Neural progenitor cell (in vitro differentiated cells): Measurements from ENCODE around the gene MORC4.

Experiments
- EZH2 ChIP-seq: fragments of 200-600 bp; sonication (generic); IDR thresholded peaks from 2 replicates; pipeline ENCODE4 v1.6.1; 2017; ENCODE audit warnings: antibody characterized with exemption, mild to moderate bottlenecking, moderate library complexity
- EZH2phosphoT487 ChIP-seq: fragments of 200-600 bp; sonication (generic); IDR thresholded peaks from 2 replicates; pipeline ENCODE4 v1.6.1; 2017; ENCODE audit warnings: antibody characterized with exemption
- TF ChIP-seq, protein P1 (sequence below): fragments of 200-600 bp; sonication (generic); IDR thresholded peaks from 2 replicates; pipeline ENCODE4 v1.5.1; 2017; ENCODE audit warnings: antibody characterized with exemption, mild to moderate bottlenecking

DNA sequence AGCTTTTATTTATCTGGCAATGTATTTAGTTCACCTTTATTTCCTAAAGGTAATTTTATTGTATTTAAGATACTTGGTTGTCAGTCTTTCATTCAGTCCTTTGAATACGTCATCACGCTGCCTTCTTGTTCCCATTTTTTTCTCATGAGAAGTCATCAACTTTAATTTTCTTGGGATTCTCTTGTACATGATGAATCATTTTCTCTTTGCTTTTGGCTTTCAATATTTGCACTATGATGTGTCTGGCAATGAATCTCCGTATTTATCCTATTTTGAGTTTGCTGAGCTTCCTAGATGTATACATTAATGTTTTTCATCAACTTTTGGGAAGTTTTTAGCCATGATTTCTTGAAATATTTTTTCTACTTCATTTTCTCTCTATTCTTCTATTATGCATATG is 51.4 kb downstream of the MORC4 start:
- TF ChIP-seq, protein P1, sequence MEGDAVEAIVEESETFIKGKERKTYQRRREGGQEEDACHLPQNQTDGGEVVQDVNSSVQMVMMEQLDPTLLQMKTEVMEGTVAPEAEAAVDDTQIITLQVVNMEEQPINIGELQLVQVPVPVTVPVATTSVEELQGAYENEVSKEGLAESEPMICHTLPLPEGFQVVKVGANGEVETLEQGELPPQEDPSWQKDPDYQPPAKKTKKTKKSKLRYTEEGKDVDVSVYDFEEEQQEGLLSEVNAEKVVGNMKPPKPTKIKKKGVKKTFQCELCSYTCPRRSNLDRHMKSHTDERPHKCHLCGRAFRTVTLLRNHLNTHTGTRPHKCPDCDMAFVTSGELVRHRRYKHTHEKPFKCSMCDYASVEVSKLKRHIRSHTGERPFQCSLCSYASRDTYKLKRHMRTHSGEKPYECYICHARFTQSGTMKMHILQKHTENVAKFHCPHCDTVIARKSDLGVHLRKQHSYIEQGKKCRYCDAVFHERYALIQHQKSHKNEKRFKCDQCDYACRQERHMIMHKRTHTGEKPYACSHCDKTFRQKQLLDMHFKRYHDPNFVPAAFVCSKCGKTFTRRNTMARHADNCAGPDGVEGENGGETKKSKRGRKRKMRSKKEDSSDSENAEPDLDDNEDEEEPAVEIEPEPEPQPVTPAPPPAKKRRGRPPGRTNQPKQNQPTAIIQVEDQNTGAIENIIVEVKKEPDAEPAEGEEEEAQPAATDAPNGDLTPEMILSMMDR = no peak
- no peak for TF ChIP-seq EZH2phosphoT487
- TF ChIP-seq EZH2 = no peak
